Measurements from ENCODE around the gene SEC14L1. TPM values are rescaled to one million over a fixed set of nuclear protein-coding genes. Genes with fewer than 3 reads are reported as not detected.
A peak's percentile ranks its signal among the peaks of the same experiment; 100 is the strongest.

SEC14L1 gene
- total RNA-seq, 4 donors from 2014 or later, result 18.2 to 187 (median 46.5) TPM

GRCh38 chr17:77209330-77209748 is 68.6 kb downstream of the SEC14L1 start:
- DNase-seq, result peak in 1 of 3 donors; percentile 33
- H3K27ac ChIP-seq, result no peak overlapping the region
- peaks cover 0 to 11% (median 0%) of the 10 kb centered on the region in 4 donors for H3K4me1 ChIP-seq
- H3K9me3 ChIP-seq, result no peaks in the 10 kb centered on the region
- H3K4me3 ChIP-seq, result no peak overlapping the region
- peaks cover 0 to 100% (median 0%) of the 10 kb centered on the region in 3 donors for H3K36me3 ChIP-seq
- no peak for TF ChIP-seq POLR2A (IDR thresholded peaks at IDR 0.05)
- TF ChIP-seq CTCF (IDR thresholded peaks at IDR 0.05), result no peak
- no peaks in the 10 kb centered on the region for H3K27me3 ChIP-seq

- H3K4me1 ChIP-seq, result peaks cover 0 to 11% (median 0%) of the 10 kb centered on the region in 4 donors
- H3K36me3 ChIP-seq, result peaks cover 0 to 96% (median 0%) of the 10 kb centered on the region in 3 donors
- no peak for TF ChIP-seq CTCF (IDR thresholded peaks at IDR 0.05)
- TF ChIP-seq POLR2A (IDR thresholded peaks at IDR 0.05), result no peak
- peak in 1 of 3 donors; percentile 44 for DNase-seq
- H3K27me3 ChIP-seq, result no peaks in the 10 kb centered on the region
- no peaks in the 10 kb centered on the region for H3K9me3 ChIP-seq
- no peak overlapping the region for H3K27ac ChIP-seq
- no peak overlapping the region for H3K4me3 ChIP-seq
Observed at GRCh38 chr17:77210331-77210730, 69.6 kb downstream of the SEC14L1 start.

- Histone ChIP-seq H3K4me1 (peaks cover 0 to 11% (median 0%) of the 10 kb centered on the region in 4 donors), H3K27ac (peak overlapping the region in 1 of 4 donors; percentile 59), H3K27me3 (no peaks in the 10 kb centered on the region), H3K4me3 (no peak overlapping the region), H3K9me3 (no peaks in the 10 kb centered on the region), H3K36me3 (peaks cover 0 to 90% (median 0%) of the 10 kb centered on the region in 3 donors)
- TF ChIP-seq POLR2A (IDR thresholded peaks at IDR 0.05) (no peak), CTCF (IDR thresholded peaks at IDR 0.05) (no peak)
- DNase-seq, result no peak
Observed at GRCh38 chr17:77210946-77211541, 70.3 kb downstream of the SEC14L1 start.

GRCh38 chr17:77211681-77212080 is 70.9 kb downstream of the SEC14L1 start:
- H3K4me1 ChIP-seq, result peaks cover 0 to 11% (median 0%) of the 10 kb centered on the region in 4 donors
- H3K36me3 ChIP-seq, result peaks cover 0 to 88% (median 0%) of the 10 kb centered on the region in 3 donors
- no peak for DNase-seq
- no peak for TF ChIP-seq CTCF (IDR thresholded peaks at IDR 0.05)
- TF ChIP-seq POLR2A (IDR thresholded peaks at IDR 0.05), result no peak
- H3K27me3 ChIP-seq, result no peaks in the 10 kb centered on the region
- no peaks in the 10 kb centered on the region for H3K9me3 ChIP-seq
- H3K4me3 ChIP-seq, result no peak overlapping the region
- peak overlapping the region in 1 of 4 donors; percentile 59 for H3K27ac ChIP-seq

GRCh38 chr17:77212081-77212832 is 71.5 kb downstream of the SEC14L1 start:
- TF ChIP-seq POLR2A (IDR thresholded peaks at IDR 0.05) (no peak), CTCF (IDR thresholded peaks at IDR 0.05) (no peak)
- peaks cover 0 to 11% (median 0%) of the 10 kb centered on the region in 4 donors for H3K4me1 ChIP-seq
- H3K27ac ChIP-seq, result peak overlapping the region in 1 of 4 donors; percentile 59
- DNase-seq, result peak in 2 of 3 donors; percentile 58 to 67
- peaks cover 0 to 88% (median 0%) of the 10 kb centered on the region in 3 donors for H3K36me3 ChIP-seq
- no peaks in the 10 kb centered on the region for H3K27me3 ChIP-seq
- no peak overlapping the region for H3K4me3 ChIP-seq
- H3K9me3 ChIP-seq, result no peaks in the 10 kb centered on the region
